B cell (primary cell): Measurements from ENCODE around the gene SPOCK1. TPM values are rescaled to one million over a fixed set of nuclear protein-coding genes. Genes with fewer than 3 reads are reported as not detected.

ENCODE experiments used
- ATAC-seq: fragments of 200-7000 bp; cut with Tn5 transposase; one replicate; pipeline ENCODE4 v1.10.0; 2021; ENCODE audit warnings: low read depth, mild to moderate bottlenecking, moderate number of reproducible peaks, moderate library complexity
- CTCF ChIA-PET: fragments of 350-600 bp; sonication (Branson Sonifier 250); formaldehyde crosslinking; loops from one replicate; lab custom pipeline; 2021; ENCODE audit warnings: antibody characterized with exemption, inconsistent platforms; lab: Charles Lee
- POLR2A ChIA-PET: fragments of 350-600 bp; sonication (Branson Sonifier 250); formaldehyde crosslinking; loops from one replicate; lab custom pipeline; 2021; ENCODE audit warnings: antibody characterized with exemption; lab: Charles Lee
- DNase-seq: peaks from one replicate; pipeline ENCODE4 v3.0.0; 2013
- H2AFZ ChIP-seq: 2 replicates; pipeline ENCODE4 v1.6.1; 2012; ENCODE audit warnings: mild to moderate bottlenecking, low read depth, low read length; ENCODE audit not compliant: insufficient read depth, poor library complexity, severe bottlenecking
- H3K27ac ChIP-seq, 2 donors: 1 replicate in 1 of 2; 2 replicates in 1 of 2; pipeline ENCODE4 v1.5.1; 2012 to 2013; ENCODE audit warnings: low read length in 2 of 2, mild to moderate bottlenecking in 2 of 2, moderate library complexity in 1 of 2
- H3K27me3 ChIP-seq, 4 experiments: fragments of 200-600 bp in 1 of 4; sonication (generic) in 1 of 4; replicated peaks in 1 of 4; 1 replicate in 2 of 4; 2 replicates in 2 of 4; pipeline versions ENCODE4 v1.6.1 to v1.7.0; 2013 to 2016; ENCODE audit warnings: low read length in 3 of 4, mild to moderate bottlenecking in 2 of 4, mixed read lengths in 1 of 4, moderate library complexity in 1 of 4; ENCODE audit not compliant: insufficient read depth in 4 of 4, control insufficient read depth in 3 of 4; ENCODE audit errors: control extremely low read depth in 1 of 4
- H3K36me3 ChIP-seq, 2 experiments: replicated peaks in 1 of 2; 1 replicate in 1 of 2; 2 replicates in 1 of 2; pipeline versions ENCODE4 v1.6.1 to v1.7.1; 2013; ENCODE audit warnings: low read length in 1 of 2; ENCODE audit not compliant: insufficient read depth in 2 of 2, control insufficient read depth in 1 of 2; ENCODE audit errors: control extremely low read depth in 1 of 2, extremely low read depth in 1 of 2
- H3K4me1 ChIP-seq, 2 donors: fragments of 200-600 bp in 1 of 2; sonication (generic) in 1 of 2; 1 replicate in 1 of 2; 2 replicates in 1 of 2; pipeline versions ENCODE4 v1.5.1 to v1.6.1; 2013 to 2017; ENCODE audit warnings: low read length in 2 of 2; ENCODE audit not compliant: control insufficient read depth in 2 of 2, insufficient read depth in 2 of 2
- H3K4me2 ChIP-seq: replicated peaks from 2 replicates; pipeline ENCODE3; 2012; ENCODE audit warnings: mild to moderate bottlenecking, low read depth, low read length; ENCODE audit not compliant: poor library complexity, severe bottlenecking
- H3K4me3 ChIP-seq, 5 experiments: fragments of 200-600 bp in 1 of 5; sonication (generic) in 1 of 5; 1 replicate in 3 of 5; 2 replicates in 2 of 5; pipeline versions ENCODE4 v1.5.1 to v1.7.0; 2011 to 2016; ENCODE audit warnings: low read length in 4 of 5, mild to moderate bottlenecking in 4 of 5, low read depth in 2 of 5, control low read depth in 1 of 5, moderate library complexity in 1 of 5; ENCODE audit not compliant: insufficient read depth in 1 of 5; ENCODE audit errors: control extremely low read depth in 1 of 5, extremely low read depth in 1 of 5
- H3K79me2 ChIP-seq: fragments of 200-600 bp; sonication (generic); one replicate; pipeline ENCODE4 v1.6.0; 2016; ENCODE audit warnings: low read length; ENCODE audit not compliant: control insufficient read depth, insufficient read depth
- H3K9ac ChIP-seq: fragments of 200-600 bp; sonication (generic); 2 replicates; pipeline ENCODE4 v1.6.1; 2017; ENCODE audit warnings: mild to moderate bottlenecking, low read length, moderate library complexity
- H3K9me3 ChIP-seq, 3 donors: one replicate each; pipeline versions ENCODE4 v1.6.1 to v1.7.1; 2013; ENCODE audit warnings: low read length in 2 of 3; ENCODE audit not compliant: control insufficient read depth in 2 of 3, insufficient read depth in 1 of 3; ENCODE audit errors: control extremely low read depth in 1 of 3
- H4K20me1 ChIP-seq: 2 replicates; pipeline ENCODE4 v1.6.0; 2012; ENCODE audit warnings: mild to moderate bottlenecking, low read length; ENCODE audit not compliant: insufficient read depth, control insufficient read depth, poor library complexity, severe bottlenecking
- H3K27ac Mint-ChIP-seq: one replicate; pipeline ENCODE4 v1.8.0; 2021; ENCODE audit warnings: mixed read lengths
- H3K27me3 Mint-ChIP-seq: one replicate; pipeline ENCODE4 v1.8.0; 2021; ENCODE audit warnings: mixed read lengths
- H3K4me1 Mint-ChIP-seq: one replicate; pipeline ENCODE4 v1.8.0; 2021; ENCODE audit warnings: mixed read lengths
- H3K4me3 Mint-ChIP-seq: one replicate; pipeline ENCODE4 v1.8.0; 2021; ENCODE audit warnings: mixed read lengths
- H3K9me3 Mint-ChIP-seq: one replicate; pipeline ENCODE4 v1.8.0; 2022; ENCODE audit warnings: mixed read lengths; ENCODE audit not compliant: insufficient read depth
- EZH2 ChIP-seq: IDR thresholded peaks from 2 replicates; pipeline ENCODE4 v1.6.1; 2012; ENCODE audit warnings: borderline replicate concordance, low read depth, mild to moderate bottlenecking, moderate library complexity, low read length; ENCODE audit not compliant: insufficient read depth, poor library complexity, severe bottlenecking
- WGBS: methylation state at CpG from one replicate; pipeline ENCODE4 v1.1.5; 2013; ENCODE audit warnings: missing lambda C conversion rate; ENCODE audit not compliant: insufficient coverage; 5-methylcytosine and 5-hydroxymethylcytosine counted together
- intact Hi-C: fragments of 100-400 bp; cut with micrococcal nuclease; formaldehyde crosslinking; loops from one replicate; pipeline ENCODE4 v1.10.0; 2022
- polyA plus RNA-seq: library from polyadenylated mRNA; depleted of rRNA; stranded (reverse); fragments of >200 nt; gene quantifications from 2 replicates; pipeline ENCODE4 v1.2.3, GENCODE V29; 2012
- total RNA-seq, 2 donors: library from RNA; stranded (reverse); fragments of 120-200 nt in 1 of 2; gene quantifications; 1 replicate in 1 of 2; 2 replicates in 1 of 2; pipeline versions ENCODE4 v1.2.3 to v1.2.4, GENCODE V29; 2013 to 2022
- TF ChIP-seq, protein P1 (sequence below): fragments of 200-600 bp; IDR thresholded peaks from one replicate; pipeline ENCODE4 v1.8.0; 2022; ENCODE audit warnings: antibody characterized with exemption, mild to moderate bottlenecking

The SPOCK1 gene
- total and polyA plus RNA-seq, 2 donors (not counting 1 experiment from before 2014, with no cell fraction given) = not detected

DNA sequence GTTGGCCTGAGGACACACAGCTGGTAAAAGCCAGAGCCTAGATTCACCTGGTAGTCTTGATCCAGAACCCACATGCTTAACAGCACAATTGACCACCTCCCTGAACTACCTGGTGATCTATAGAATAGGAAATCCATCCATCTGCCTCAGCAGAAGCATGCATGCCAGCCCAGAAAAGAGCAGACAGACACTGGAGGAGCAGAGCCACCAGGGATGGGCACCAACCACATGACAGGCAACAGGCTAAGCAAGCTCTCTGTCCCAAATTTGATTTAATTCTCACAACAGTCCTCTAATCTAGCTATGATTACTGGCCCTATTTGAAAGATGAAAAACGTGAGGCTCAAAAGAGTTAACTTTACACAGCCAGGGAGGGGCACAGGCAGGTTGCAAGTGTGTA, 208.1 kb downstream of the SPOCK1 start:
- WGBS = 71% methylated on average over 1 of the region's 1 CpG
- Histone ChIP-seq H3K4me3 (no peak overlapping the region), H3K9ac (no peak overlapping the region), H3K36me3 (no peaks in the 10 kb centered on the region), H4K20me1 (no peaks in the 10 kb centered on the region), H3K27ac (no peak overlapping the region), H2AFZ (no peak overlapping the region), H3K27me3 (no peaks in the 10 kb centered on the region), H3K4me2 (no peak overlapping the region), H3K9me3 (no peaks in the 10 kb centered on the region), H3K79me2 (no peaks in the 10 kb centered on the region), H3K4me1 (no peaks in the 10 kb centered on the region)
- POLR2A ChIA-PET = no interaction called here
- TF ChIP-seq, protein P1, sequence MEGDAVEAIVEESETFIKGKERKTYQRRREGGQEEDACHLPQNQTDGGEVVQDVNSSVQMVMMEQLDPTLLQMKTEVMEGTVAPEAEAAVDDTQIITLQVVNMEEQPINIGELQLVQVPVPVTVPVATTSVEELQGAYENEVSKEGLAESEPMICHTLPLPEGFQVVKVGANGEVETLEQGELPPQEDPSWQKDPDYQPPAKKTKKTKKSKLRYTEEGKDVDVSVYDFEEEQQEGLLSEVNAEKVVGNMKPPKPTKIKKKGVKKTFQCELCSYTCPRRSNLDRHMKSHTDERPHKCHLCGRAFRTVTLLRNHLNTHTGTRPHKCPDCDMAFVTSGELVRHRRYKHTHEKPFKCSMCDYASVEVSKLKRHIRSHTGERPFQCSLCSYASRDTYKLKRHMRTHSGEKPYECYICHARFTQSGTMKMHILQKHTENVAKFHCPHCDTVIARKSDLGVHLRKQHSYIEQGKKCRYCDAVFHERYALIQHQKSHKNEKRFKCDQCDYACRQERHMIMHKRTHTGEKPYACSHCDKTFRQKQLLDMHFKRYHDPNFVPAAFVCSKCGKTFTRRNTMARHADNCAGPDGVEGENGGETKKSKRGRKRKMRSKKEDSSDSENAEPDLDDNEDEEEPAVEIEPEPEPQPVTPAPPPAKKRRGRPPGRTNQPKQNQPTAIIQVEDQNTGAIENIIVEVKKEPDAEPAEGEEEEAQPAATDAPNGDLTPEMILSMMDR = no peak
- TF ChIP-seq EZH2 = no peak
- no peaks in the 10 kb centered on the region for H3K9me3 Mint-ChIP-seq
- H3K27ac Mint-ChIP-seq = no peak overlapping the region
- H3K27me3 Mint-ChIP-seq = peaks cover 17% of the 10 kb centered on the region
- intact Hi-C loops = no loop called here
- CTCF ChIA-PET = no interaction called here
- no peak overlapping the region for H3K4me3 Mint-ChIP-seq
- no peak for DNase-seq
- H3K4me1 Mint-ChIP-seq = no peaks in the 10 kb centered on the region
- no peak for ATAC-seq

DNA sequence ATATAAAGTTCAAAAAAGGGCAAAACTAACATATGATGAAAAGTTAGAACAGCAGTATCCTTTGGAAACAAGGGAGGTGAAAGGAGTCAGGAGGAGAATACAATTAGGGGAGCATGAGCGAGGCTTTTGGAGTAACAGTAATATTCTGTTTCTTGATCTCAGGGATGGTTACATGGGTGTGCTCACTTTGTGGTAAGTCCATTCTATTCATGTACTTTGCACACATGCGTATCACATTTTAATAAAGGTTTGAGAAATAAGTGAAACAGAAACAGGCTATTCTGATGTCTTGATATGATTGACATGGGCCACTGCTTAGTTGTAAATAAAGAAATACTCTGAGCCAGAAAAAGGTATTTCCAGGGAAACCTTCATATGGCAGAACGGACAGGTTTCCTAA, 208.8 kb downstream of the SPOCK1 start:
- DNase-seq = no peak
- Histone ChIP-seq H4K20me1 (no peaks in the 10 kb centered on the region), H3K4me2 (no peak overlapping the region), H3K9me3 (no peaks in the 10 kb centered on the region), H2AFZ (no peak overlapping the region), H3K4me1 (no peaks in the 10 kb centered on the region), H3K27ac (no peak overlapping the region), H3K79me2 (no peaks in the 10 kb centered on the region), H3K4me3 (no peak overlapping the region), H3K27me3 (no peaks in the 10 kb centered on the region), H3K36me3 (no peaks in the 10 kb centered on the region), H3K9ac (no peak overlapping the region)
- ChIA-PET POLR2A (no interaction called here), CTCF (no interaction called here)
- Mint-ChIP-seq H3K4me3 (no peak overlapping the region), H3K27me3 (peaks cover 17% of the 10 kb centered on the region), H3K27ac (no peak overlapping the region), H3K4me1 (no peaks in the 10 kb centered on the region), H3K9me3 (no peaks in the 10 kb centered on the region)
- TF ChIP-seq EZH2 = no peak
- TF ChIP-seq, protein P1 = no peak
- intact Hi-C loops = no loop called here
- 76% methylated on average over 1 of the region's 3 CpGs for WGBS
- ATAC-seq = no peak
